Thoracic aorta (tissue), 2 donors: ENCODE results near the gene FOXE1. TPM values are rescaled to one million over a fixed set of nuclear protein-coding genes. Genes with fewer than 3 reads are reported as not detected.
A peak's percentile ranks its signal among the peaks of the same experiment; 100 is the strongest.

Experiments
- ATAC-seq: fragments of 150-250 bp; one replicate; pipeline ENCODE4 v1.8.0; 2017; ENCODE audit warnings: low read depth; ENCODE audit not compliant: insufficient number of reproducible peaks, low FRiP score
- DNase-seq: peaks from one replicate; pipeline ENCODE4 v3.0.0-alpha.2; 2020; ENCODE audit warnings: low spot score
- H3K27ac ChIP-seq, 2 donors: fragments of 200-600 bp; sonication (generic); 1 replicate in 1 of 2; 2 replicates in 1 of 2; pipeline ENCODE4 v1.5.1; 2016; ENCODE audit warnings: mild to moderate bottlenecking in 2 of 2, moderate library complexity in 2 of 2
- H3K27me3 ChIP-seq: fragments of 200-600 bp; sonication (generic); replicated peaks from 2 replicates; pipeline ENCODE4 v1.6.0; 2016; ENCODE audit warnings: mild to moderate bottlenecking; ENCODE audit not compliant: insufficient read depth
- H3K36me3 ChIP-seq: fragments of 200-600 bp; sonication (generic); one replicate; pipeline ENCODE4 v1.5.1; 2016
- H3K4me1 ChIP-seq, 2 donors: fragments of 200-600 bp; sonication (generic); 1 replicate in 1 of 2; 2 replicates in 1 of 2; pipeline versions ENCODE4 v1.5.1 to v1.6.0; 2016; ENCODE audit warnings: low read depth in 2 of 2, mild to moderate bottlenecking in 1 of 2; ENCODE audit not compliant: control insufficient read depth in 1 of 2
- H3K4me3 ChIP-seq: fragments of 200-600 bp; sonication (generic); 2 replicates; pipeline ENCODE4 v1.5.1; 2016; ENCODE audit warnings: mild to moderate bottlenecking
- H3K9me3 ChIP-seq: fragments of 200-600 bp; sonication (generic); 2 replicates; pipeline ENCODE4 v1.5.1; 2016
- CTCF ChIP-seq: fragments of 200-600 bp; sonication (generic); IDR thresholded peaks from one replicate; pipeline ENCODE4 v1.5.1; 2019; ENCODE audit warnings: antibody characterized with exemption
- total RNA-seq, 2 donors: library from RNA; depleted of rRNA; stranded (reverse); fragments of >200 nt; gene quantifications; one replicate each; pipeline versions ENCODE4 v1.1.0 to v1.2.3, GENCODE V29; 2016

FOXE1 gene
- total RNA-seq = under 1 TPM; 0.21 to 0.68 TPM

GRCh38 chr9:97853056-97853843, at the start of gene FOXE1:
Gene FOXE1 (plus strand): TSS chr9:97853226. CDS start chr9:97853915, 689 bp downstream.
- H3K27me3 ChIP-seq = peaks cover 18% of the 10 kb centered on the region
- H3K4me3 ChIP-seq = peak within 1 kb of the TSS; percentile 61

DNA sequence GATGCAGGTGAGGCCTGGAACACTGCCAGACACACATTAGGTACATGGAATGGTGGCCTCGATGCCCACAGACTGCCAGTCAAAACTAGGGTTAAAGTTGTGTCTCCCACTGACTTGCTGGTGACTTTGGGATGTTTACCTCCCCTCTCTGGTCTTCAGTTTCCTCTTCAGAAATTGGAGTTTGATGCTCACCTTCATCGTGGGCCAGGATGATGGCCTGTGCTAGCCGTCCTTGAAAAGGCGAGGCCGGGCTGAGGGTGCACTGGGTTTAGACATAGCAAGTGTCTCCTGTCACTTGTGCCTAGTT, 49.0 kb upstream of the FOXE1 start:
- DNase-seq (no peak), ATAC-seq (no peak)
- no peak for TF ChIP-seq CTCF
- H3K4me3 ChIP-seq = peak overlapping the region; percentile 75
- no peaks in the 10 kb centered on the region for H3K27me3 ChIP-seq
- no peaks in the 10 kb centered on the region for H3K9me3 ChIP-seq
- peaks cover 0 to 7% of the 10 kb centered on the region in 2 donors for H3K4me1 ChIP-seq
- no peak overlapping the region for H3K27ac ChIP-seq
- H3K36me3 ChIP-seq = no peaks in the 10 kb centered on the region

More at GRCh38 chr9:97853056-97853843, at the start of gene FOXE1:
- H3K9me3 ChIP-seq = no peaks in the 10 kb centered on the region
- no peak for TF ChIP-seq CTCF
- no peak within 1 kb of the TSS for H3K27ac ChIP-seq
- no peaks in the 10 kb centered on the region for H3K36me3 ChIP-seq
- H3K4me1 ChIP-seq = peaks cover 2 to 34% of the 10 kb centered on the region in 2 donors
- ATAC-seq (no peak), DNase-seq (no peak)

DNA sequence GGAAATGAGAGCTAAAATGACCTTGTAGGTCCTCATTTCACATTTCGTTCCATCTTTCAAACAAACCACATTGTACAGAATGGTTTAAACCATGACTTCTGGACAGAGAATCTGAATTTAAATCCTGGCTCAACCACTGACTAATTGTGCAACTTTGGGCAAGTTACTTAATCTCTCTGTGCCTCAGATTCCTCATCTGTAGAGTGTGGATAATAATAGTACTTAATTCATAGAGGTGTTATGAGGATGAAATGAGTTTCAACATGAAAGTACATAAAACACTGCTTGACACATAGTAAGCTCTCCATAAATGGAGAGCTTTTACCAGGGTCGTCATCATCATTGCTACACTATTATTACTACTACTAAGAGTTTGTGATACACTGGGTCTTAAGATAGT, 46.3 kb upstream of the FOXE1 start:
- ATAC-seq (no peak), DNase-seq (no peak)
- no peaks in the 10 kb centered on the region for H3K27me3 ChIP-seq
- no peak overlapping the region for H3K4me3 ChIP-seq
- no peaks in the 10 kb centered on the region for H3K36me3 ChIP-seq
- H3K27ac ChIP-seq = no peak overlapping the region
- no peak for TF ChIP-seq CTCF
- H3K9me3 ChIP-seq = no peaks in the 10 kb centered on the region
- H3K4me1 ChIP-seq = peaks cover 0 to 7% of the 10 kb centered on the region in 2 donors

GRCh38 chr9:97807681-97808080, 45.3 kb upstream of the FOXE1 start:
- H3K36me3 ChIP-seq = no peaks in the 10 kb centered on the region
- H3K4me1 ChIP-seq = peaks cover 0 to 7% of the 10 kb centered on the region in 2 donors
- H3K9me3 ChIP-seq = no peaks in the 10 kb centered on the region
- no peak overlapping the region for H3K27ac ChIP-seq
- ATAC-seq (no peak), DNase-seq (no peak)
- no peaks in the 10 kb centered on the region for H3K27me3 ChIP-seq
- H3K4me3 ChIP-seq = no peak overlapping the region
- no peak for TF ChIP-seq CTCF

DNA sequence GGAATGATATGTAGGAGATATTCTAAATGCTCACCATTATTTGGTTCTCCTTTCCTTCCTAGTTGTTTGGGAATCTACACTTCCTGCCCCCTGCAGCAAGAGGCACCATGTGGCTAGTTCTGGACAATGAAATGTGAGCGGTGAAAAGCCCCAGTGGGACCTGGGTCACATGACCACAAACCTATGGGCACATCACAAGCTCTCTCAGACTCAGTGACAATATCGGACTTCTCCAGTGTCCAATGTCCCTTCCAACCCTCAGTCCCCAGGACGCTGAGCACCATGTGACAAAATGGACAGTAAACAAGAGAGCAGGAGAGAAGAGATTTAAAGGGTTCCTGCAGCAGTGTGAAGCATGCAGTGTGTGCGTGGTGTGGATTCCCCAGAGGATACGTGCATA, 44.6 kb upstream of the FOXE1 start:
- H3K36me3 ChIP-seq = no peaks in the 10 kb centered on the region
- ATAC-seq = no peak
- H3K27me3 ChIP-seq = no peaks in the 10 kb centered on the region

More for the DNA sequence above, 44.6 kb upstream of the FOXE1 start:
- Histone ChIP-seq H3K9me3 (no peaks in the 10 kb centered on the region), H3K4me1 (peaks cover 0 to 5% of the 10 kb centered on the region in 2 donors), H3K4me3 (no peak overlapping the region), H3K27ac (no peak overlapping the region)
- no peak for DNase-seq
- TF ChIP-seq CTCF = no peak
